Hepatocyte (in vitro differentiated cells): Measurements from ENCODE around the gene BCL3.

Source experiments
- EZH2phosphoT487 ChIP-seq: fragments of 200-600 bp; sonication (generic); IDR thresholded peaks from one replicate; pipeline ENCODE4 v1.6.1; 2018; ENCODE audit warnings: antibody characterized with exemption, mild to moderate bottlenecking, low read depth, moderate library complexity; ENCODE audit not compliant: unreplicated experiment, severe bottlenecking
- TF ChIP-seq, protein P1 (sequence below): fragments of 200-600 bp; sonication (generic); IDR thresholded peaks from 2 replicates; pipeline ENCODE4 v1.5.1; 2016; ENCODE audit warnings: antibody characterized with exemption, mild to moderate bottlenecking; ENCODE audit not compliant: poor library complexity

GRCh38 chr19:44746616-44746945, 1.9 kb upstream of the BCL3 start:
- TF ChIP-seq, protein P1, sequence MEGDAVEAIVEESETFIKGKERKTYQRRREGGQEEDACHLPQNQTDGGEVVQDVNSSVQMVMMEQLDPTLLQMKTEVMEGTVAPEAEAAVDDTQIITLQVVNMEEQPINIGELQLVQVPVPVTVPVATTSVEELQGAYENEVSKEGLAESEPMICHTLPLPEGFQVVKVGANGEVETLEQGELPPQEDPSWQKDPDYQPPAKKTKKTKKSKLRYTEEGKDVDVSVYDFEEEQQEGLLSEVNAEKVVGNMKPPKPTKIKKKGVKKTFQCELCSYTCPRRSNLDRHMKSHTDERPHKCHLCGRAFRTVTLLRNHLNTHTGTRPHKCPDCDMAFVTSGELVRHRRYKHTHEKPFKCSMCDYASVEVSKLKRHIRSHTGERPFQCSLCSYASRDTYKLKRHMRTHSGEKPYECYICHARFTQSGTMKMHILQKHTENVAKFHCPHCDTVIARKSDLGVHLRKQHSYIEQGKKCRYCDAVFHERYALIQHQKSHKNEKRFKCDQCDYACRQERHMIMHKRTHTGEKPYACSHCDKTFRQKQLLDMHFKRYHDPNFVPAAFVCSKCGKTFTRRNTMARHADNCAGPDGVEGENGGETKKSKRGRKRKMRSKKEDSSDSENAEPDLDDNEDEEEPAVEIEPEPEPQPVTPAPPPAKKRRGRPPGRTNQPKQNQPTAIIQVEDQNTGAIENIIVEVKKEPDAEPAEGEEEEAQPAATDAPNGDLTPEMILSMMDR = no peak
- TF ChIP-seq EZH2phosphoT487 = no peak
